ENCODE measurements around the gene SPTBN1. TPM values are rescaled to one million over a fixed set of nuclear protein-coding genes. Genes with fewer than 3 reads are reported as not detected.

Gene SPTBN1
- polyA plus RNA-seq, 1 experiment = 56.6 TPM

DNA sequence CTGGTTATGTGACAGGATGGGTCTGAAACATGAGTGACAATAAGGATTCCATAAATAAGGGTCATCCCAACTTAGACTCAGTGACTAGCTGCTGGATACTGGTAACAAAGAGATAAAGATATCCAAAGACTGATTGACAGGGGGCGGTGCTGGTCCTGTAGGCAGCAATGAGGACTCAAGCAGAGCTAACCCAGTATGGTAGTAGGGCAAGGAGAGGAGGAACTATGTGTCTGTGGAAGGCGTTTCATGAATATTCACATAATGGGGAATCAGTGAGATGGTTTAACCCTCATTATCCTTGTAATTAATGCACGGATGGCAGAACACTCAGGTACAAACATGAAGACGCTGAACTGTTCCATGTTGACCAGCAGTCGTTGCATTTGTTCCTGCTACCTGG is 164.8 kb downstream of the SPTBN1 start:
- Histone ChIP-seq H3K27ac (ENCODE audit: low read depth, low read length) (no peak overlapping the region), H3K9me3 (ENCODE audit: control insufficient read depth, insufficient read depth, low read length) (no peaks in the 10 kb centered on the region), H3K27me3 (ENCODE audit: control insufficient read depth, insufficient read depth, low read length) (no peaks in the 10 kb centered on the region), H3K4me3 (ENCODE audit: low read depth, low read length) (no peak overlapping the region)
- ChIA-PET POLR2A (no interaction called here), CTCF (no interaction called here)
- no peak for DNase-seq (ENCODE audit: low read depth, low spot score)
- no peak for TF ChIP-seq CTCF (IDR thresholded peaks at IDR 0.05; ENCODE audit: low read depth, low read length)

- no peak for TF ChIP-seq CTCF (IDR thresholded peaks at IDR 0.05; ENCODE audit: low read depth, low read length)
- Histone ChIP-seq H3K27ac (ENCODE audit: low read depth, low read length) (no peak overlapping the region), H3K4me3 (ENCODE audit: low read depth, low read length) (no peak overlapping the region), H3K9me3 (ENCODE audit: control insufficient read depth, insufficient read depth, low read length) (peaks cover 4% of the 10 kb centered on the region; the same call in 1 of the 2 replicates), H3K27me3 (ENCODE audit: control insufficient read depth, insufficient read depth, low read length) (no peaks in the 10 kb centered on the region)
- DNase-seq (ENCODE audit: low read depth, low spot score) = no peak
- POLR2A ChIA-PET = interaction anchor here (0.6 kb wide), 1 partner anchor 66 kb away, joined by 3 read pairs; no protein-coding TSS in a partner anchor
- CTCF ChIA-PET = interaction anchor here (0.5 to 1.6 kb wide), 4 partner anchors 25 to 517 kb away, joined by 3 to 8 read pairs (median 4); no protein-coding TSS in a partner anchor
These were observed 168.5 kb downstream of the SPTBN1 start for GRCh38 chr2:54624591-54625071.

DNA sequence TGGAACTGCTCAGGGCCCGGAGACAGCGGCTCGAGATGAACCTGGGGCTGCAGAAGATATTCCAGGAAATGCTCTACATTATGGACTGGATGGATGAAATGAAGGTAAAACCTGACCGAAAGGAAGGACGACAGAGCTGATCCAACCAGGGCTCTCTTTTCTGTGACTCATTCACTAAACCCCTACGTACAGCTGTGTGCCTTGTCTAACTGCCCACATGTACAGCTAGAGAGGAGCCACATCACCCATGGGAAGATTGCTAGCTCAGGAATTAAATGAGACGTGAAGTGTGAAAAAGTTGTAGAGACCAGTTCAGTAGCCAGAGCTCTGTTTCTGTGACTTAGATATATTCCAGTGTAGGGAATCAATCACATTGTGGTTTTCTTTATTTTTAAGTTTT is 170.0 kb downstream of the SPTBN1 start:
- no peak for TF ChIP-seq CTCF (IDR thresholded peaks at IDR 0.05; ENCODE audit: low read depth, low read length)
- ChIA-PET CTCF (interaction anchor here (1.6 kb wide), 1 partner anchor 39 kb away, joined by 6 read pairs; no protein-coding TSS in a partner anchor), POLR2A (no interaction called here)
- Histone ChIP-seq H3K9me3 (ENCODE audit: control insufficient read depth, insufficient read depth, low read length) (peaks cover 4% of the 10 kb centered on the region; the same call in 1 of the 2 replicates), H3K27ac (ENCODE audit: low read depth, low read length) (no peak overlapping the region), H3K27me3 (ENCODE audit: control insufficient read depth, insufficient read depth, low read length) (no peaks in the 10 kb centered on the region), H3K4me3 (ENCODE audit: low read depth, low read length) (no peak overlapping the region)
- no peak for DNase-seq (ENCODE audit: low read depth, low spot score)

DNA sequence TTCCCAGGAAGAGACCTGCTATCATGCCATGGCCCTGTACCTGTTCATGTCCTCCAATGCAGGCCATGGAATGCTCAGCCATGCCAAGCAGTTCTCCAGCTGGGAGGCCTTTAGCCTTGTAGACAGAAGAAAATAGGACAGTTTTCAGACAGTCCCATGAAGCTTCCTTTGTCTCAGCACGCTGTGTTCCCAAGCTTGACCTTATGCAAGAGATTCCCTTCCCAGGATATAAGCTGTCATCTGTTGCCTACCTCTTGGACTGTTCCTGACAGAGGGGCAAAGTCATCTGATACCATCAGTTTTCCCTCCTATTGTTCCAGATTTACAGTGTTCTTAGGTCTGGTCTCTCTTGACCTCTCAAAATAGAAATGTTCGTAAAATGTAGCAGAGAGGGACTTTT is 170.8 kb downstream of the SPTBN1 start:
- DNase-seq (ENCODE audit: low read depth, low spot score) = no peak
- Histone ChIP-seq H3K4me3 (ENCODE audit: low read depth, low read length) (no peak overlapping the region), H3K27me3 (ENCODE audit: control insufficient read depth, insufficient read depth, low read length) (no peaks in the 10 kb centered on the region), H3K27ac (ENCODE audit: low read depth, low read length) (no peak overlapping the region), H3K9me3 (ENCODE audit: control insufficient read depth, insufficient read depth, low read length) (peaks cover 4% of the 10 kb centered on the region; the same call in 1 of the 2 replicates)
- POLR2A ChIA-PET = no interaction called here
- no peak for TF ChIP-seq CTCF (IDR thresholded peaks at IDR 0.05; ENCODE audit: low read depth, low read length)
- CTCF ChIA-PET = no interaction called here

DNA sequence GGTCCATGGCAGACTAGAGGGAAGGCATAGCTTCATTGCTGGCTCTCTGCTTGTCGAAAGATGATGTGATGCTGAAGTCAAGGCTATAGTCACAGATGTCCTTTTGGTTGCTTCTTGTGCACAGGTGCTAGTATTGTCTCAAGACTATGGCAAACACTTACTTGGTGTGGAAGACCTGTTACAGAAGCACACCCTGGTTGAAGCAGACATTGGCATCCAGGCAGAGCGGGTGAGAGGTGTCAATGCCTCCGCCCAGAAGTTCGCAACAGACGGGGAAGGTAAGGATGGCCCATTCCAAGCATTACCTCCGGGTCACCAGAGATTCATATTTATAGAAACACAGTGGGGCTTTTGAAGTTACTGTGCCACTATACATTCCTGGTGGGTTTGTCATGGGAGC is 171.8 kb downstream of the SPTBN1 start:
- CTCF ChIA-PET = no interaction called here
- Histone ChIP-seq H3K27ac (ENCODE audit: low read depth, low read length) (no peak overlapping the region), H3K9me3 (ENCODE audit: control insufficient read depth, insufficient read depth, low read length) (peaks cover 4% of the 10 kb centered on the region; the same call in 1 of the 2 replicates), H3K27me3 (ENCODE audit: control insufficient read depth, insufficient read depth, low read length) (no peaks in the 10 kb centered on the region), H3K4me3 (ENCODE audit: low read depth, low read length) (no peak overlapping the region)
- no peak for DNase-seq (ENCODE audit: low read depth, low spot score)
- POLR2A ChIA-PET = no interaction called here
- TF ChIP-seq CTCF (IDR thresholded peaks at IDR 0.05; ENCODE audit: low read depth, low read length) = no peak
